ENCODE measurements around the gene TMEM51.

- TF ChIP-seq CTCF (IDR thresholded peaks at IDR 0.05; ENCODE audit: poor library complexity, severe bottlenecking) = no peak
- no peak for TF ChIP-seq RAD21 (conservative IDR thresholded peaks at IDR 0.05)
- TF ChIP-seq POLR2AphosphoS5 (IDR thresholded peaks at IDR 0.05) = no peak
- TF ChIP-seq MXI1 (conservative IDR thresholded peaks at IDR 0.05; ENCODE audit: poor library complexity, severe bottlenecking) = no peak
- TF ChIP-seq EZH2 (IDR thresholded peaks at IDR 0.05; ENCODE audit: borderline replicate concordance, insufficient read depth, low read length, poor library complexity, severe bottlenecking) = no peak
- TF ChIP-seq EP300 (conservative IDR thresholded peaks at IDR 0.05; ENCODE audit: poor library complexity, severe bottlenecking) = no peak
- TF ChIP-seq TAF1 (IDR thresholded peaks at IDR 0.05; ENCODE audit: low read depth) = no peak
Observed at GRCh38 chr1:15122331-15122730, 31.2 kb upstream of the TMEM51 start.
